ENCODE data around the gene FGGY. TPM values are rescaled to one million over a fixed set of nuclear protein-coding genes. Genes with fewer than 3 reads are reported as not detected.

FGGY gene
- total RNA-seq, 2 donors from 2014 or later, result 16.0 to 21.8 TPM

- Histone ChIP-seq H3K4me1 (no peaks in the 10 kb centered on the region), H3K9me3 (no peaks in the 10 kb centered on the region), H3K36me3 (no peaks in the 10 kb centered on the region), H3K27me3 (no peaks in the 10 kb centered on the region), H3K4me3 (no peak overlapping the region), H3K27ac (no peak overlapping the region)
- no peak for DNase-seq (ENCODE audit: low spot score)
- TF ChIP-seq CTCF (IDR thresholded peaks at IDR 0.05), result no peak
These were observed 46.6 kb downstream of the FGGY start for GRCh38 chr1:59343576-59343840.

DNA sequence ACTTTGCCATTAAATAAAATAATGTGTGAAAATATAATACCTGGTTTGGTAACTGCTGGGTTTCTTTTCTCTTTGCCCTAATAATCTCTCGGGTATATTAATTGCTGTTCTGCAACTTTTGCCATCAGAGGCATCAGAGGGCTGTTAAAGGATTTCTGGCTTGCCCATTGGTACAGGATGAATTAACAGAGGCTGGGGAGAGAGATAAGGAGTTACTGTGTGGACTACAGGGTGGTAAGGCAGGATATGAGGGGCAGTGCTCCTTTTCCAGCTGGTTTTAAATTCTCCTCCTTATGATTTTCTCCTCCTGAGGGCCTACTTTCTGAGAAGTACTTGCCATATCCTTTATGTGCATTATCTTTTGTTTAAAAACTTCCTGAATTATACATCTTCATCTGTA, 48.3 kb downstream of the FGGY start:
- no peaks in the 10 kb centered on the region for H3K9me3 ChIP-seq
- no peak for TF ChIP-seq CTCF (IDR thresholded peaks at IDR 0.05)
- H3K27ac ChIP-seq, result no peak overlapping the region
- no peaks in the 10 kb centered on the region for H3K27me3 ChIP-seq
- H3K4me3 ChIP-seq, result no peak overlapping the region
- no peak for DNase-seq (ENCODE audit: low spot score)
- H3K36me3 ChIP-seq, result no peaks in the 10 kb centered on the region
- H3K4me1 ChIP-seq, result no peaks in the 10 kb centered on the region

- Histone ChIP-seq H3K27me3 (no peaks in the 10 kb centered on the region), H3K9me3 (no peaks in the 10 kb centered on the region), H3K36me3 (no peaks in the 10 kb centered on the region), H3K27ac (no peak overlapping the region), H3K4me1 (no peaks in the 10 kb centered on the region), H3K4me3 (no peak overlapping the region)
- TF ChIP-seq CTCF (IDR thresholded peaks at IDR 0.05), result no peak
- no peak for DNase-seq (ENCODE audit: low spot score)
These were observed 49.5 kb downstream of the FGGY start for GRCh38 chr1:59346429-59346828.

- H3K27me3 ChIP-seq, result no peaks in the 10 kb centered on the region
- TF ChIP-seq CTCF (IDR thresholded peaks at IDR 0.05), result no peak
- H3K27ac ChIP-seq, result no peak overlapping the region
- H3K36me3 ChIP-seq, result no peaks in the 10 kb centered on the region
- no peaks in the 10 kb centered on the region for H3K4me1 ChIP-seq
- no peak for DNase-seq (ENCODE audit: low spot score)
- H3K4me3 ChIP-seq, result no peak overlapping the region
- H3K9me3 ChIP-seq, result no peaks in the 10 kb centered on the region
These were observed 52.2 kb downstream of the FGGY start for GRCh38 chr1:59349101-59349500.

- peaks cover 0 to under 1% of the 10 kb centered on the region in 2 donors for H3K4me1 ChIP-seq
- no peaks in the 10 kb centered on the region for H3K36me3 ChIP-seq
- H3K4me3 ChIP-seq, result no peak overlapping the region
- H3K27me3 ChIP-seq, result no peaks in the 10 kb centered on the region
- no peak for TF ChIP-seq CTCF (IDR thresholded peaks at IDR 0.05)
- DNase-seq (ENCODE audit: low spot score), result no peak
- H3K27ac ChIP-seq, result no peak overlapping the region
- no peaks in the 10 kb centered on the region for H3K9me3 ChIP-seq
These were observed 53.6 kb downstream of the FGGY start for GRCh38 chr1:59350521-59350920.

GRCh38 chr1:59352065-59352464, 55.2 kb downstream of the FGGY start:
- Histone ChIP-seq H3K4me3 (no peak overlapping the region), H3K9me3 (no peaks in the 10 kb centered on the region), H3K4me1 (peaks cover 0 to 4% of the 10 kb centered on the region in 2 donors), H3K36me3 (no peaks in the 10 kb centered on the region), H3K27ac (no peak overlapping the region), H3K27me3 (no peaks in the 10 kb centered on the region)
- no peak for DNase-seq (ENCODE audit: low spot score)
- TF ChIP-seq CTCF (IDR thresholded peaks at IDR 0.05), result no peak
